Subcutaneous adipose tissue (tissue), 4 donors: Measurements from ENCODE around the gene BCL2. TPM values are rescaled to one million over a fixed set of nuclear protein-coding genes. Genes with fewer than 3 reads are reported as not detected.

ENCODE experiments used
- CTCF ChIP-seq: fragments of 450-650 bp; IDR thresholded peaks from one replicate; pipeline ENCODE4 v1.5.1; 2016; ENCODE audit warnings: low read depth, mild to moderate bottlenecking, control low read depth, antibody characterized with exemption, moderate library complexity
- total RNA-seq, 4 donors: library from RNA; depleted of rRNA; stranded (reverse); fragments of >200 nt; gene quantifications; one replicate each; pipeline ENCODE4 v1.1.0, GENCODE V29; 2016

BCL2 gene
- total RNA-seq, 4 donors from 2014 or later = 50.3 to 82.5 (median 55.9) TPM

GRCh38 chr18:63299837-63300745, 19.5 kb downstream of the BCL2 start:
- TF ChIP-seq CTCF = no peak

- TF ChIP-seq CTCF = no peak
These were observed 20.9 kb downstream of the BCL2 start for GRCh38 chr18:63298400-63299365.

- no peak for TF ChIP-seq CTCF
These were observed 21.7 kb downstream of the BCL2 start for GRCh38 chr18:63297687-63298399.

- TF ChIP-seq CTCF = no peak
These were observed 25.6 kb downstream of the BCL2 start for GRCh38 chr18:63293935-63294334.

GRCh38 chr18:63292831-63293683, 26.5 kb downstream of the BCL2 start:
- TF ChIP-seq CTCF = no peak

- TF ChIP-seq CTCF = no peak
These were observed 28.3 kb downstream of the BCL2 start for GRCh38 chr18:63291278-63291677.
